Endothelial cell of umbilical vein (primary cell): Measurements from ENCODE around the gene KDM4B. TPM values are rescaled to one million over a fixed set of nuclear protein-coding genes. Genes with fewer than 3 reads are reported as not detected.

Experiments used
- BruUV-seq: library from RNA; stranded (reverse); fragments of 400-500 nt; replicated peaks from 2 replicates; lab custom pipeline; 2021; lab: Mats Ljungman, UMichigan
- CTCF ChIA-PET: fragments of 300-600, 350-600 bp; sonication (Branson Sonifier 250); formaldehyde crosslinking; loops from one replicate; lab custom pipeline; 2021; ENCODE audit warnings: antibody characterized with exemption, inconsistent platforms; lab: Charles Lee
- POLR2A ChIA-PET: fragments of 300-600, 350-600 bp; sonication (Branson Sonifier 250); formaldehyde crosslinking; loops from one replicate; lab custom pipeline; 2021; ENCODE audit warnings: antibody characterized with exemption, inconsistent platforms; lab: Charles Lee
- DNase-seq: peaks from one replicate; pipeline ENCODE4 v3.0.0-alpha.2; 2011; ENCODE audit warnings: low read depth, low spot score
- FAIRE-seq: peaks from 2 replicates; lab custom pipeline; 2011; peaks lifted over from hg19 to GRCh38; lab: Jason Lieb, UNC
- H2AFZ ChIP-seq: 2 replicates; pipeline ENCODE4 v1.6.0; 2012; ENCODE audit warnings: low read depth, low read length, control low read depth, inconsistent platforms
- H3K27ac ChIP-seq: 2 replicates; pipeline ENCODE4 v1.5.1; 2011; ENCODE audit warnings: low read depth, mild to moderate bottlenecking, control low read depth, low read length, moderate library complexity; ENCODE audit not compliant: insufficient read depth
- H3K27me3 ChIP-seq, 2 experiments: 2 replicates each; pipeline versions ENCODE4 v1.6.0 to v1.6.1; 2011; ENCODE audit warnings: low read length in 2 of 2, mixed read lengths in 1 of 2; ENCODE audit not compliant: control insufficient read depth in 2 of 2, insufficient read depth in 2 of 2
- H3K36me3 ChIP-seq, 2 experiments: 2 replicates in 1 of 2; 3 replicates in 1 of 2; pipeline ENCODE4 v1.5.1; 2011; ENCODE audit warnings: low read length in 2 of 2, mild to moderate bottlenecking in 1 of 2, moderate library complexity in 1 of 2; ENCODE audit not compliant: control insufficient read depth in 2 of 2, insufficient read depth in 2 of 2; ENCODE audit errors: extremely low read depth in 1 of 2
- H3K4me1 ChIP-seq: 3 replicates; pipeline ENCODE4 v1.5.1; 2011; ENCODE audit warnings: mild to moderate bottlenecking, low read length; ENCODE audit not compliant: control insufficient read depth, insufficient read depth; ENCODE audit errors: extremely low read depth
- H3K4me2 ChIP-seq: 2 replicates; pipeline ENCODE4 v1.6.1; 2011; ENCODE audit warnings: low read length, control low read depth, mixed read lengths; ENCODE audit not compliant: insufficient read depth
- H3K4me3 ChIP-seq, 3 experiments: fragments of 200-600 bp in 1 of 3; sonication (generic), shearing (Covaris generic) in 1 of 3; replicated peaks in 1 of 3; 2 replicates each; pipeline ENCODE4 v1.5.1; 2011 to 2016; ENCODE audit warnings: control low read depth in 3 of 3, low read length in 3 of 3, mild to moderate bottlenecking in 2 of 3, inconsistent platforms in 1 of 3, low read depth in 1 of 3, moderate library complexity in 1 of 3; ENCODE audit not compliant: insufficient read depth in 1 of 3
- H3K79me2 ChIP-seq: 2 replicates; pipeline ENCODE4 v1.6.0; 2012; ENCODE audit warnings: low read length, inconsistent platforms; ENCODE audit not compliant: control insufficient read depth, insufficient read depth
- H3K9ac ChIP-seq: replicated peaks from 2 replicates; pipeline ENCODE3; 2011; ENCODE audit warnings: low read length, control low read depth; ENCODE audit not compliant: insufficient read depth; ENCODE audit errors: extremely low read depth
- H3K9me1 ChIP-seq: replicated peaks from 3 replicates; pipeline ENCODE4 v1.6.0; 2011; ENCODE audit warnings: mild to moderate bottlenecking, low read length; ENCODE audit not compliant: control insufficient read depth, insufficient read depth; ENCODE audit errors: extremely low read depth
- H3K9me3 ChIP-seq: replicated peaks from 2 replicates; pipeline ENCODE4 v1.5.1; 2012; ENCODE audit warnings: low read length, inconsistent platforms; ENCODE audit not compliant: control insufficient read depth, insufficient read depth
- H4K20me1 ChIP-seq: replicated peaks from 2 replicates; pipeline ENCODE3; 2011; ENCODE audit warnings: mild to moderate bottlenecking, low read length; ENCODE audit not compliant: control insufficient read depth, insufficient read depth; ENCODE audit errors: extremely low read depth
- EZH2 ChIP-seq: IDR thresholded peaks from 2 replicates; pipeline ENCODE4 v1.6.1; 2012; ENCODE audit warnings: borderline replicate concordance, low read depth, mild to moderate bottlenecking, moderate library complexity, low read length, inconsistent platforms; ENCODE audit not compliant: severe bottlenecking
- FOS ChIP-seq: IDR thresholded peaks from 2 replicates; pipeline ENCODE4 v1.6.1; 2011; ENCODE audit warnings: mild to moderate bottlenecking, low read length, moderate library complexity, borderline replicate concordance; ENCODE audit not compliant: insufficient read depth
- GATA2 ChIP-seq: IDR thresholded peaks from 2 replicates; pipeline ENCODE4 v1.7.0; 2011; ENCODE audit warnings: low read depth, mild to moderate bottlenecking, moderate library complexity, mixed read lengths, low read length; ENCODE audit not compliant: insufficient read length, insufficient read depth
- JUN ChIP-seq: IDR thresholded peaks from 2 replicates; pipeline ENCODE4 v1.6.1; 2011; ENCODE audit warnings: borderline replicate concordance, low read depth; ENCODE audit not compliant: insufficient read length, insufficient read depth
- MYC ChIP-seq: IDR thresholded peaks from one replicate; pipeline ENCODE4 v1.6.1; 2011; ENCODE audit warnings: mild to moderate bottlenecking, low read depth, low read length
- POLR2A ChIP-seq: IDR thresholded peaks from 2 replicates; pipeline ENCODE4 v1.6.1; 2012; ENCODE audit warnings: low read depth, mild to moderate bottlenecking, control low read depth, low read length
- POLR2AphosphoS5 ChIP-seq: IDR thresholded peaks from 2 replicates; pipeline ENCODE4 v1.6.1; 2012; ENCODE audit warnings: low read depth, mild to moderate bottlenecking, control low read depth, low read length, moderate library complexity; ENCODE audit not compliant: insufficient read depth
- dilution Hi-C: fragments of 300-500 bp; cut with MboI; formaldehyde crosslinking; loops from one replicate; pipeline ENCODE4 v1.15.0; 2019; ENCODE audit warnings: low sequenced_read_pairs; ENCODE audit not compliant: extremely low pct_ligation_motif_present
- intact Hi-C: fragments of 100-400 bp; cut with micrococcal nuclease; formaldehyde crosslinking; loops from one replicate; pipeline ENCODE4 v1.10.0; 2022
- polyA plus RNA-seq, 4 experiments: library from polyadenylated mRNA; depleted of rRNA in 3 of 4; stranded (reverse) in 3 of 4; unstranded in 1 of 4; fragments of >200 nt; gene quantifications; 2 replicates each; pipeline versions ENCODE4 v1.2.1 to v1.2.3, GENCODE V29; 2011 to 2012; ENCODE audit warnings: missing spikeins in 1 of 4
- total RNA-seq: library from RNA; stranded (reverse); gene quantifications from 2 replicates; pipeline ENCODE4 v1.2.3, GENCODE V29; 2021
- TF ChIP-seq, protein P1 (sequence below): IDR thresholded peaks from 2 replicates; pipeline ENCODE4 v1.6.1; 2011; ENCODE audit not compliant: insufficient read depth, insufficient read length
- TF ChIP-seq, protein P2 (sequence below), 2 donors: IDR thresholded peaks; 1 replicate in 1 of 2; 2 replicates in 1 of 2; pipeline ENCODE4 v1.5.1; 2011; ENCODE audit warnings: low read length in 2 of 2, mild to moderate bottlenecking in 2 of 2, moderate library complexity in 2 of 2, control low read depth in 1 of 2, inconsistent platforms in 1 of 2, low read depth in 1 of 2; ENCODE audit not compliant: insufficient read depth in 1 of 2; ENCODE audit errors: extremely low read depth in 1 of 2

The KDM4B gene
- total and polyA plus RNA-seq, 2 donors (not counting 3 experiments of a cell fraction or from before 2014, with no cell fraction given) = 12.4 to 37.2 TPM

DNA sequence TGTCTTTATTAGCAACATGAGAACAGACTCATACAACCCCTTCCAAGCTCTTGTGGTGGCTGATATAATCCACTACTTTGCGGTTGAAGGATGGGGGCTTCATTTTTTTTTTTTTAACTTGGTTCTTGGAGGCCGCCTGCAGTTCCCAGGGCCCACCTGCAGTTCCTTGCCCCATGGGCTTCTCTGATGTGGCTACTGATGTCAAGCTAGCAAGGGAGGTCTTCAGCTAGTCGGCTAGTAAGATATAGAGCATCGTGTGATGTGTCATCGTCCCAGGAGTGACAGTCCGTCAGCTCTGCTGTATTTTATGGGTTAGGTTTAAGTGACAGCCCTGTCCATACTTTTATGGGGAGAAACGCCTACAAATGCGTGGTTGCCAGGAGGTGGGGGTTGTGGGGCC is 33.5 kb upstream of the KDM4B start:
- no peaks in the 10 kb centered on the region for H3K4me1 ChIP-seq
- peaks cover 43% of the 10 kb centered on the region for H3K79me2 ChIP-seq
- H3K9ac ChIP-seq = no peak overlapping the region
- no peak overlapping the region for H2AFZ ChIP-seq
- intact Hi-C loops (no loop called here), dilution Hi-C loops (no loop called here)
- DNase-seq (no peak), FAIRE-seq (no peak)
- H4K20me1 ChIP-seq = no peaks in the 10 kb centered on the region
- no peak overlapping the region for H3K4me2 ChIP-seq
- no peaks in the 10 kb centered on the region for H3K36me3 ChIP-seq
- no peak overlapping the region for H3K27ac ChIP-seq
- no peaks in the 10 kb centered on the region for H3K27me3 ChIP-seq
- no peaks in the 10 kb centered on the region for H3K9me3 ChIP-seq
- ChIA-PET CTCF (interaction anchor here (1.3 kb wide), 1 partner anchor 24 kb away, joined by 3 read pairs; no protein-coding TSS in a partner anchor), POLR2A (no interaction called here)
- BruUV-seq = no TSS peak
- TF ChIP-seq FOS (no peak), EZH2 (no peak), POLR2AphosphoS5 (no peak), MYC (no peak)
- no peak overlapping the region for H3K4me3 ChIP-seq
- H3K9me1 ChIP-seq = no peaks in the 10 kb centered on the region

DNA sequence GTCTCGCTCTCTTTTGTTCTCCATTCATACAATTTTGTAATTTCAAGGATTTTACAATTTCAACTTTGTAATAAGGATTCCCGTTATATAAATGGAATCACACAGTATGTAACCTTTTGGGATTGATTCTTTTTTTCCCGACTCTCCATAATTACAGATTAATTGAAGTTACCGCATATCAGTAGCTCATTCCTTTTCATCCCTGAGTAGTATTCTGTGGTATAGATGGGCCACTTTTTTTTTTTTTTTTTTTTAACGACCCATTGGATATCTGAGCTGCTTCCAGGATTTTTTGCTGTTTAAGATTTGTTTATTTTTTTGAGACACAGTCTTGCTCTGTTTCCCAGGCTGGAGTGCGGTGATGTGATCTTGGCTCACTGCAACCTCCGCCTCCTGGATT is 31.9 kb upstream of the KDM4B start:
- no peak overlapping the region for H3K4me3 ChIP-seq
- dilution Hi-C loops (no loop called here), intact Hi-C loops (no loop called here)
- H3K4me1 ChIP-seq = no peaks in the 10 kb centered on the region
- no peaks in the 10 kb centered on the region for H4K20me1 ChIP-seq
- H3K9ac ChIP-seq = no peak overlapping the region
- H3K4me2 ChIP-seq = no peak overlapping the region
- H3K36me3 ChIP-seq = no peaks in the 10 kb centered on the region
- H3K9me3 ChIP-seq = no peaks in the 10 kb centered on the region
- ChIA-PET CTCF (interaction anchor here (1.6 kb wide), 1 partner anchor 25 kb away, joined by 5 read pairs; no protein-coding TSS in a partner anchor), POLR2A (no interaction called here)
- H2AFZ ChIP-seq = no peak overlapping the region
- TF ChIP-seq, protein P1, sequence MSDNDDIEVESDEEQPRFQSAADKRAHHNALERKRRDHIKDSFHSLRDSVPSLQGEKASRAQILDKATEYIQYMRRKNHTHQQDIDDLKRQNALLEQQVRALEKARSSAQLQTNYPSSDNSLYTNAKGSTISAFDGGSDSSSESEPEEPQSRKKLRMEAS = no peak
- no peak for TF ChIP-seq MYC
- no peak for TF ChIP-seq EZH2
- TF ChIP-seq, protein P2, sequence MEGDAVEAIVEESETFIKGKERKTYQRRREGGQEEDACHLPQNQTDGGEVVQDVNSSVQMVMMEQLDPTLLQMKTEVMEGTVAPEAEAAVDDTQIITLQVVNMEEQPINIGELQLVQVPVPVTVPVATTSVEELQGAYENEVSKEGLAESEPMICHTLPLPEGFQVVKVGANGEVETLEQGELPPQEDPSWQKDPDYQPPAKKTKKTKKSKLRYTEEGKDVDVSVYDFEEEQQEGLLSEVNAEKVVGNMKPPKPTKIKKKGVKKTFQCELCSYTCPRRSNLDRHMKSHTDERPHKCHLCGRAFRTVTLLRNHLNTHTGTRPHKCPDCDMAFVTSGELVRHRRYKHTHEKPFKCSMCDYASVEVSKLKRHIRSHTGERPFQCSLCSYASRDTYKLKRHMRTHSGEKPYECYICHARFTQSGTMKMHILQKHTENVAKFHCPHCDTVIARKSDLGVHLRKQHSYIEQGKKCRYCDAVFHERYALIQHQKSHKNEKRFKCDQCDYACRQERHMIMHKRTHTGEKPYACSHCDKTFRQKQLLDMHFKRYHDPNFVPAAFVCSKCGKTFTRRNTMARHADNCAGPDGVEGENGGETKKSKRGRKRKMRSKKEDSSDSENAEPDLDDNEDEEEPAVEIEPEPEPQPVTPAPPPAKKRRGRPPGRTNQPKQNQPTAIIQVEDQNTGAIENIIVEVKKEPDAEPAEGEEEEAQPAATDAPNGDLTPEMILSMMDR (IDR thresholded peaks at IDR 0.05; ENCODE audit: extremely low read depth in 1 of 2, insufficient read depth in 1 of 2, low read depth in 1 of 2, low read length in 2 of 2) = no peak
- TF ChIP-seq POLR2AphosphoS5 = no peak
- no peak for TF ChIP-seq FOS
- no peak for TF ChIP-seq JUN
- TF ChIP-seq POLR2A = no peak
- no peak for TF ChIP-seq GATA2
- FAIRE-seq (no peak), DNase-seq (no peak)
- H3K27me3 ChIP-seq = no peaks in the 10 kb centered on the region
- H3K9me1 ChIP-seq = no peaks in the 10 kb centered on the region
- H3K27ac ChIP-seq = no peak overlapping the region
- BruUV-seq = no TSS peak
- peaks cover 40% of the 10 kb centered on the region for H3K79me2 ChIP-seq
